HepG2 (cell line): ENCODE measurements around the gene LMNA.

Experiments used
- CTCF ChIP-seq: sonication (generic); formaldehyde crosslinking; IDR thresholded peaks from 2 replicates; pipeline ENCODE4 v1.5.0; 2020; ENCODE audit warnings: mild to moderate bottlenecking, missing genetic modification reagents, moderate library complexity
- EP300 ChIP-seq, 3 experiments: sonication (generic) in 1 of 3; formaldehyde crosslinking in 1 of 3; IDR thresholded peaks; 2 replicates each; pipeline versions ENCODE4 v1.5.1 to v1.6.1; 2011 to 2020; ENCODE audit warnings: low read depth in 2 of 3, low read length in 2 of 3, borderline replicate concordance in 1 of 3, improper control_type of control experiment in 1 of 3, mild to moderate bottlenecking in 1 of 3, missing genetic modification reagents in 1 of 3, moderate library complexity in 1 of 3
- FOXK2 ChIP-seq: fragments of 450-650 bp; IDR thresholded peaks from 2 replicates; pipeline ENCODE4 v1.6.1; 2016
- FOXM1 ChIP-seq: sonication (generic); formaldehyde crosslinking; IDR thresholded peaks from 2 replicates; pipeline ENCODE4 v1.5.0; 2020; ENCODE audit warnings: missing genetic modification reagents
- HCFC1 ChIP-seq: fragments of 150-350 bp; IDR thresholded peaks from 2 replicates; pipeline ENCODE4 v1.6.1; 2014; ENCODE audit warnings: low read depth, low read length
- HDAC2 ChIP-seq: sonication (generic); formaldehyde crosslinking; IDR thresholded peaks from 2 replicates; pipeline ENCODE4 v1.4.0; 2020; ENCODE audit warnings: missing genetic modification reagents
- HNRNPL ChIP-seq: fragments of 200-400 bp; formaldehyde crosslinking; IDR thresholded peaks from 2 replicates; pipeline ENCODE4 v1.6.1; 2017; ENCODE audit warnings: mild to moderate bottlenecking, low read depth, low read length
- HNRNPUL1 ChIP-seq: fragments of 200-400 bp; formaldehyde crosslinking; IDR thresholded peaks from 2 replicates; pipeline ENCODE4 v1.6.1; 2017; ENCODE audit warnings: low read depth, mild to moderate bottlenecking, low read length, moderate library complexity
- KLF11 ChIP-seq: IDR thresholded peaks from 2 replicates; pipeline ENCODE4 v1.6.1; 2016; ENCODE audit warnings: missing compliant biosample characterization
- ZBTB40 ChIP-seq, 2 experiments: fragments of 450-650 bp in 1 of 2; sonication (generic) in 1 of 2; formaldehyde crosslinking in 1 of 2; IDR thresholded peaks; 2 replicates each; pipeline versions ENCODE4 v1.6.1 to v1.8.0; 2016 to 2022; ENCODE audit warnings: antibody characterized with exemption in 1 of 2, mild to moderate bottlenecking in 1 of 2, missing genetic modification reagents in 1 of 2
- ZBTB42 ChIP-seq: sonication (generic); formaldehyde crosslinking; IDR thresholded peaks from 2 replicates; pipeline ENCODE4 v1.5.0; 2020; ENCODE audit warnings: mild to moderate bottlenecking, missing genetic modification reagents
- ZFX ChIP-seq: sonication (generic); formaldehyde crosslinking; IDR thresholded peaks from 2 replicates; pipeline ENCODE4 v1.4.0; 2020; ENCODE audit warnings: mild to moderate bottlenecking, low read depth, missing genetic modification reagents, moderate library complexity
- ZNF138 ChIP-seq: sonication (generic); formaldehyde crosslinking; IDR thresholded peaks from 2 replicates; pipeline ENCODE4 v1.5.0; 2020; ENCODE audit warnings: mild to moderate bottlenecking, low read depth, missing genetic modification reagents
- ZNF143 ChIP-seq: sonication (generic); formaldehyde crosslinking; IDR thresholded peaks from 2 replicates; pipeline ENCODE4 v1.4.0; 2020; ENCODE audit warnings: missing genetic modification reagents

- no peak for TF ChIP-seq FOXM1 (CRISPR knock-in tag)
- no peak for TF ChIP-seq EP300 (IDR thresholded peaks at IDR 0.05; ENCODE audit: low read depth in 2 of 2, low read length in 2 of 2)
- TF ChIP-seq EP300 (CRISPR knock-in tag; IDR thresholded peaks at IDR 0.05; ENCODE audit: borderline replicate concordance): 0 out of 2 replicates have a peak, but pooled peaks have one; percentile 22
- no peak for TF ChIP-seq HDAC2 (CRISPR knock-in tag)
- TF ChIP-seq ZNF143: no peak
- TF ChIP-seq ZFX: peak; percentile 54
- TF ChIP-seq FOXK2: no peak
- TF ChIP-seq KLF11: no peak; the same call in 1 of the 2 replicates
- TF ChIP-seq ZBTB40 (IDR thresholded peaks at IDR 0.05): no peak
- no peak for TF ChIP-seq ZBTB40 (CRISPR knock-in tag; IDR thresholded peaks at IDR 0.05)
- TF ChIP-seq HCFC1: no peak
- TF ChIP-seq ZBTB42: no peak
- no peak for TF ChIP-seq HNRNPL
- TF ChIP-seq CTCF (CRISPR knock-in tag): no peak
- TF ChIP-seq HNRNPUL1: no peak
- no peak; the same call in 1 of the 2 replicates for TF ChIP-seq ZNF138 (CRISPR knock-in tag)
Observed at GRCh38 chr1:156122519-156123355, 8.2 kb downstream of the LMNA start.
